Activated CD8-positive, alpha-beta T cell treated with anti-CD3 and anti-CD28 coated beads for 36 hours (primary cell): ENCODE data around the gene CHI3L1. TPM values are rescaled to one million over a fixed set of nuclear protein-coding genes. Genes with fewer than 3 reads are reported as not detected.

Experiments
- ATAC-seq: fragments of 200-7000 bp; cut with Tn5 transposase; one replicate; pipeline ENCODE4 v1.10.0; 2021; ENCODE audit warnings: mild to moderate bottlenecking, moderate library complexity
- CTCF ChIA-PET: fragments of 350-600 bp; sonication (Branson Sonifier 250); formaldehyde crosslinking; loops from one replicate; lab custom pipeline; 2021; ENCODE audit warnings: antibody characterized with exemption; lab: Charles Lee
- POLR2A ChIA-PET: fragments of 350-600 bp; sonication (Branson Sonifier 250); formaldehyde crosslinking; loops from one replicate; lab custom pipeline; 2021; ENCODE audit warnings: antibody characterized with exemption; lab: Charles Lee
- DNase-seq: peaks from one replicate; pipeline ENCODE4 v3.0.0-alpha.2; 2020
- H3K27ac Mint-ChIP-seq: one replicate; pipeline ENCODE4 v1.8.0; 2021; ENCODE audit warnings: mild to moderate bottlenecking, mixed read lengths
- H3K27me3 Mint-ChIP-seq: one replicate; pipeline ENCODE4 v1.8.0; 2021; ENCODE audit warnings: mixed read lengths
- H3K36me3 Mint-ChIP-seq: one replicate; pipeline ENCODE4 v1.8.0; 2021; ENCODE audit warnings: low read depth, mixed read lengths
- H3K4me1 Mint-ChIP-seq: one replicate; pipeline ENCODE4 v1.8.0; 2021; ENCODE audit warnings: low read depth, mixed read lengths
- H3K4me3 Mint-ChIP-seq: one replicate; pipeline ENCODE4 v1.8.0; 2021; ENCODE audit warnings: mild to moderate bottlenecking, moderate library complexity, mixed read lengths
- H3K9me3 Mint-ChIP-seq: one replicate; pipeline ENCODE4 v1.8.0; 2021; ENCODE audit warnings: mixed read lengths
- CTCF ChIP-seq: fragments of 200-600 bp; IDR thresholded peaks from one replicate; pipeline ENCODE4 v1.8.0; 2022; ENCODE audit warnings: antibody characterized with exemption, mild to moderate bottlenecking
- intact Hi-C: fragments of 100-400 bp; cut with micrococcal nuclease; formaldehyde crosslinking; loops from one replicate; pipeline ENCODE4 v1.10.0; 2022
- total RNA-seq, 2 experiments: library from RNA; stranded (reverse); gene quantifications; one replicate each; pipeline ENCODE4 v1.2.3, GENCODE V29; 2021

Gene CHI3L1
- total RNA-seq, 2 experiments from 2014 or later, result not detected

- Mint-ChIP-seq H3K36me3 (no peaks in the 10 kb centered on the region), H3K4me1 (no peaks in the 10 kb centered on the region), H3K27me3 (peaks cover 2% of the 10 kb centered on the region), H3K4me3 (no peak overlapping the region), H3K27ac (no peak overlapping the region), H3K9me3 (no peaks in the 10 kb centered on the region)
- intact Hi-C loops, result no loop called here
- DNase-seq (no peak), ATAC-seq (no peak)
- ChIA-PET CTCF (interaction anchor here (1.0 to 2.2 kb wide), 2 partner anchors 19 to 113 kb away, joined by 4 to 7 read pairs; no protein-coding TSS in a partner anchor), POLR2A (no interaction called here)
- no peak for TF ChIP-seq CTCF
These were observed 34.1 kb downstream of the CHI3L1 start for GRCh38 chr1:203152158-203153034.

- ATAC-seq (no peak), DNase-seq (no peak)
- Mint-ChIP-seq H3K27me3 (no peaks in the 10 kb centered on the region), H3K4me1 (no peaks in the 10 kb centered on the region), H3K36me3 (no peaks in the 10 kb centered on the region), H3K4me3 (no peak overlapping the region), H3K27ac (no peak overlapping the region), H3K9me3 (no peaks in the 10 kb centered on the region)
- POLR2A ChIA-PET, result no interaction called here
- CTCF ChIA-PET, result interaction anchor here (0.8 to 2.2 kb wide), 3 partner anchors 20 to 111 kb away, joined by 3 to 7 read pairs (median 4); no protein-coding TSS in a partner anchor
- no peak for TF ChIP-seq CTCF
- intact Hi-C loops, result no loop called here
These were observed 34.9 kb downstream of the CHI3L1 start for GRCh38 chr1:203151362-203152157.

GRCh38 chr1:203150511-203151297 is 35.8 kb downstream of the CHI3L1 start:
- no peaks in the 10 kb centered on the region for H3K36me3 Mint-ChIP-seq

More at GRCh38 chr1:203150511-203151297, 35.8 kb downstream of the CHI3L1 start:
- Mint-ChIP-seq H3K27me3 (no peaks in the 10 kb centered on the region), H3K9me3 (no peaks in the 10 kb centered on the region), H3K27ac (no peak overlapping the region), H3K4me1 (no peaks in the 10 kb centered on the region), H3K4me3 (no peak overlapping the region)
- ATAC-seq, result no peak
- ChIA-PET CTCF (interaction anchor here (0.8 to 2.2 kb wide), 3 partner anchors 20 to 111 kb away, joined by 3 to 7 read pairs (median 4); no protein-coding TSS in a partner anchor), POLR2A (no interaction called here)
- intact Hi-C loops, result no loop called here
- DNase-seq, result no peak
- no peak for TF ChIP-seq CTCF
